H4 (cell line): ENCODE results near the gene VWA2. TPM values are rescaled to one million over a fixed set of nuclear protein-coding genes. Genes with fewer than 3 reads are reported as not detected.

ENCODE experiments used
- DNase-seq: peaks from one replicate; pipeline ENCODE4 v3.0.0-alpha.2; 2015; ENCODE audit warnings: low spot score
- total RNA-seq: library from RNA; depleted of rRNA; stranded (reverse); fragments of >200 nt; shearing (Covaris generic); gene quantifications from 2 replicates; pipeline ENCODE4 v1.2.3, GENCODE V29; 2014; rRNA removed

VWA2 gene, protein sequence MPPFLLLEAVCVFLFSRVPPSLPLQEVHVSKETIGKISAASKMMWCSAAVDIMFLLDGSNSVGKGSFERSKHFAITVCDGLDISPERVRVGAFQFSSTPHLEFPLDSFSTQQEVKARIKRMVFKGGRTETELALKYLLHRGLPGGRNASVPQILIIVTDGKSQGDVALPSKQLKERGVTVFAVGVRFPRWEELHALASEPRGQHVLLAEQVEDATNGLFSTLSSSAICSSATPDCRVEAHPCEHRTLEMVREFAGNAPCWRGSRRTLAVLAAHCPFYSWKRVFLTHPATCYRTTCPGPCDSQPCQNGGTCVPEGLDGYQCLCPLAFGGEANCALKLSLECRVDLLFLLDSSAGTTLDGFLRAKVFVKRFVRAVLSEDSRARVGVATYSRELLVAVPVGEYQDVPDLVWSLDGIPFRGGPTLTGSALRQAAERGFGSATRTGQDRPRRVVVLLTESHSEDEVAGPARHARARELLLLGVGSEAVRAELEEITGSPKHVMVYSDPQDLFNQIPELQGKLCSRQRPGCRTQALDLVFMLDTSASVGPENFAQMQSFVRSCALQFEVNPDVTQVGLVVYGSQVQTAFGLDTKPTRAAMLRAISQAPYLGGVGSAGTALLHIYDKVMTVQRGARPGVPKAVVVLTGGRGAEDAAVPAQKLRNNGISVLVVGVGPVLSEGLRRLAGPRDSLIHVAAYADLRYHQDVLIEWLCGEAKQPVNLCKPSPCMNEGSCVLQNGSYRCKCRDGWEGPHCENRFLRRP
- total RNA-seq, result not detected in 2 replicates

DNA sequence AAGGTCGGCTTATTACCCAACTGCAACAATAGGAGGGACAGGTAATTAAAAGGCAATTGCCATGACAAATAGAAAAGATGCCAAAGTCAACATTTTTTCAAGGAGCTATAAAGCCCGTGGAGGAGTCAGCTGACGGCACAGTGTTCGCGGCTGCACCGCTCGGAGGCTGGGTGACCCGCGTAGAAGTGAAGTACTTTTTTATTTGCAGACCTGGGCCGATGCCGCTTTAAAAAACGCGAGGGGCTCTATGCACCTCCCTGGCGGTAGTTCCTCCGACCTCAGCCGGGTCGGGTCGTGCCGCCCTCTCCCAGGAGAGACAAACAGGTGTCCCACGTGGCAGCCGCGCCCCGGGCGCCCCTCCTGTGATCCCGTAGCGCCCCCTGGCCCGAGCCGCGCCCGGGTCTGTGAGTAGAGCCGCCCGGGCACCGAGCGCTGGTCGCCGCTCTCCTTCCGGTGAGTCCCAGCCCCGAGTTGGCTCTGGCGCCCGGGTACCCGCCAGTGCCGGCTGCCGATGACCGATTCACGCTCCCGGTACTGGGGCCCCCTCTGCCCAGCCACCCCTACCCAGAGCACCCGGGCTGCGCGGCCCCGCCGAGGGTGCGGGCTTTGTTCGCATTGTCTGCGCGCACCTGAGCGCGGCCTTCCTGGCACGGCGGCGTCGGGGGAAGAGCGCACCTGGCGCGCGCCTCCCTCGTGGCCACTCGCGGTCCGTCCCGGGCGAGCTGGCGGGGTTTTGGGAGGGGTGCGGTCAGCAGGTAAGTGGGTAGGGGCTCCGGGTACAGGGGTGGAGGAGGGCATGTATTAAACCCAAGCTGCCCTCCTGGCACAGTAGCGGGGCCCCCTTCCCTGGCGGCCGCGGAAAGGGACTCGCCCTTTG, at the start of gene VWA2:
TSS of gene VWA2 (plus strand) at position 138 of the 877 bp plus-strand sequence. CDS start 9,460 bp downstream, outside the sequence.
- no peak for DNase-seq

DNA sequence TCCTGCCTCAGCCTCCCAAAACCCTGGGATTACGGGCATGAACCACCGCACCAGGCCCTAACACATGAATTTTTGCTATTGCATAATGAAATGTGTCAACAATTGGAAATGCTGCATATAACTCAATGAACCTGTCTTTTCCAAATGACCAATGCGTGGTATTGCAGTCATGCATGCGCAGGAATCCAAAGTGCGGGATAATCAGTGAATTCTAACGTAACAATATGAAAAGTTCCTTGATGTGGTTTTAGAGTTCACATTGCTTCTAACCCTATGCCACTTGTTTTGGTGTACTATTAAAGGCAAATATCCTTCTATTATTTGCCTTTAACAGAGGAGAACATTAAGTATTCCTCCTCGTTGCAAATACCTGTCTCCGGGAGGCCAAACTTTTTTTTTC, 49.4 kb upstream of the VWA2 start:
- no peak for DNase-seq

DNA sequence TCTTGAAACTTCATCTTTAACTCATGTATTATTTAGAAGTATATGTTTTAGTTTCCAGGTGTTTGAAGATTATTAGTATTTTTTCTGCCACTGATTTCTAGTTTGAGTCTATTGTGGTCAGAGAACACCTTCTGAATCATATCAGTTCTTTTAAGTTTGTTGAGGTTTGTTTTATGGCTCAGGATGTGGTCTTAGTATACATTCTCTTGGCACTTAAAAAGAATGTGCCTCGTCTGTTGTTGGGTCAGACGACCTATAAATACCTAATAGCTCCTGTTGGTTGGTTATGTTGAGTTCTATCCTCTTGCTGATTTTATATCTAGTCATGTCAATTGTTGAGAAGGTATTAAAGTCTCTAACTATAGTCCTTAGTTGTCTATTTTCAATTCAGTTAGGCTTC, 44.0 kb upstream of the VWA2 start:
- no peak for DNase-seq

DNA sequence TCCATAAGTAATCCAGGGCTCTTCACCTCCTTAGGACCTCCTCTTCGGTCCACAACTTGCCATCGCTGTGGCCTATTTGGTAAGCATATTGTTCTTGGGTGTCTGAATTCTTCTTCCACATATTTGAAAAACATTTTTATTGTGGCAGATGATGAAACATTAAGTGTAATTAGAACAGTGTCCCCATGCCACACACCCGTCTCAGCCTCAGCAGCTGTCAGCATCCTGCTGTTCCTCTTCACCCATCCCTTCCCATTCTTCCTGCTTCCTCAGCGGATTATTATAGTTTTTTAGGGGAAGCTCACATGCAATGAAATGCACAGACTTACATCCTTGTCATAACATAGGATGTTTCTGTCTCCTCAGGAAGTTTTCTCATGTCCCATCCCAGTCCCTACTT, 39.8 kb upstream of the VWA2 start:
- DNase-seq, result no peak

DNA sequence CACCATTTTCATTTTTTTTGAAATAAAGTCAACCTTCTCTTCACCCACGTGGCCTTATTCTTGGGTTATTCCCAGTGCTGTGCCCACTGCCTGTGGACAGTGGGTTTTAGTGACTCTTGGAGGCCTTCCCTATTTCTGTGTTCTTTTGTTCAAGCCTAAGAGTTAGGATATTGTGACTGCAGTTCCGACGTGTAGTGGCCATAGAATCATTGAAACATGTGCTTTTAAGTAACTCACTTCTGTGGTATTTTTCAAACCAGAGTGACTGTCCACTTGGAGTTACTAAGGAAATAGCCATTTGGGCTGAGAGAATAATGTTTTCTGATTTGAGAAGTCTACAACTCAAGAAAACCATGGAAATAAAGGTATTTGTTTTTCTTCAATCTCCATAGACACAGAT, 36.2 kb upstream of the VWA2 start:
- DNase-seq, result no peak

DNA sequence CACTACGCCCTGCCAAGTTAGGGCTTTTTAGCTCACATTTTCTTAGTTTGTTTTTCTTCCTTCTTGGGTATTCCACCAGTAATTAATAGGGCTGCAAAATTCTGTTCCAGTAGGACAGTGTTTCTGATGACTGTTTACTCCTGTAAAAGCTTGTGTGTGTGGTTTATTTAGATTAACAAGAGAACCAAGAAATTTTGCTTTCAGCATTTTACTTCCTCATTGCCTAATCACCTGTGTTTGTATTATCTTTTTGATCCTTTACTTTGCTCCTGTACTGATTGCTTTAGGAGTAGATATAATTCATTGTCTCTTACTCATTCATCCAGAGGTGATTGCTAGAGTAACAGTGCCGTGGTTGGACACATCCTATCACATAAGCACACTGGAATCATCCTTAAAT, 32.2 kb upstream of the VWA2 start:
- no peak for DNase-seq

DNA sequence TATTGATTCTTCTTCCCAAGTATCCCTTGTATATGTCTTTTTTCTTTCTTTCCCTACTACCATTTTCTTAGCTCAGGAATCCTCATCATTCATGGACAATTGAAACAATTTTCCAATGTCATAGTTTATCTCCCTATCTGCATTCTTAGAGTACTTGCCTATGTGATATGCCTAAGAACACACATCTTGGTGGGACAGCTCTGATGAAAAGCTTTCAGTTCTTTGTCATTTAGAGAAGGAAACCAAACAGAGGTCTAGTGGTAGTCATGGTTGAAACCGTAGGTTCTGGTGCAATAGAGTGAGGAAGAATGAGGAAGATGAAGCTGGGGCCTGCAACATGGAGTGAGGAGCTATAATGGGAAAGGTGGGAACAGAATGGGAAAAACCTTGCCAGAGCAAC, 31.7 kb upstream of the VWA2 start:
- no peak for DNase-seq

DNA sequence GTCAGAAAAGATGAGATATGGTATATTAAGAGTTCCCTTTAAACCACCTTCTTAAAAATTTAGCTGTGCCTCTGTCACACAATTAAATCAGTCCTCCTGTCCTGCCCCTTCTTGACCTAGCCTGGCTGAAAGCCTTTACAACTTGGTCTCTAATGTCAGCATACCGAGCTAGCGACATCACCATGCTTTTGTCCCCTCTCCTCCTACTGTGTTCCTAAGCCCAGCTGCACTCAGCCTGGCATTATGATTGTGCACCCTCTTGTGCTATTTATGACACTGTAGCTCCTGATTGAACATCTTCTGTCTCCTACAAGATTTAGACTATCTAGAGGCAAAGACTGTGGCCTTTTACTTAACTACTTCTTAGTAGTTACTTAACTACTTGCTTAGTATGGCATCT, 30.7 kb upstream of the VWA2 start:
- no peak for DNase-seq

DNA sequence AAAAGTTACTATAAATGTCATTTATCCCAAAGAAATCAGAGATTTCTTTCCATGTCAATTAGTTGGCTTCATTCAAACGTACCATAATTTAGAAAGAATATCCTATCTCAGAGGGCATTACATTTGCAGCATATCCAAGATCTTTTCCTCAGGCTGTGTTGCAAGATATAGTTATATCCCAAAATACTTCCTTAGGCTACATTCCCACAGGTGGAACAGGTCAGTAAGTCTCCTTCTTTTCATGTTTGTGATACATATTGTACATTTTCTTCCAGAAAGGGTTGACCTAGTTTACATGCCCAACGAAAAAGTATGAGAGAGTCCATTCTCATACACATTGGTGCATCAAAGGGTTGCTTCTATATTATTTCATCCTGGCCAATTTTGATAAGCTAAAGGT, 26.9 kb upstream of the VWA2 start:
- no peak for DNase-seq

DNA sequence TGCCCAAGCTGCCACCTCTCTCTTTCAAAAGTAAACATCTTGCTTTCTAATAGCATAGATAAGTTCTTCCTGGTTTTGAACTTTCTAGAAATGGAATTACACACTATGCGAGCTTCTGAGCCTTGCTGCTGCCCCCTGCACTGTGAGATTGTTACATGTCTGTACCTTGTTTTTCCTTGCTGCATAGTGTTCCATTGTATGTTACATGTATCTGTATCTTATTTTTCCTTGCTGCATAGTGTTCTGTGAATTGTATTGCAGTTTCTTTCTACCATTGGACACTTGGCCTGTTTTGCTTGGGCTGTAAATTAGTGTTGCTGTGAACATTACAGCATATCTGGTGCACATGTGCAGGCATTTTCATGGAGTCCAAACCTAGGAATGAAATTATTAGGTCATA, 24.0 kb upstream of the VWA2 start:
- DNase-seq, result no peak

DNA sequence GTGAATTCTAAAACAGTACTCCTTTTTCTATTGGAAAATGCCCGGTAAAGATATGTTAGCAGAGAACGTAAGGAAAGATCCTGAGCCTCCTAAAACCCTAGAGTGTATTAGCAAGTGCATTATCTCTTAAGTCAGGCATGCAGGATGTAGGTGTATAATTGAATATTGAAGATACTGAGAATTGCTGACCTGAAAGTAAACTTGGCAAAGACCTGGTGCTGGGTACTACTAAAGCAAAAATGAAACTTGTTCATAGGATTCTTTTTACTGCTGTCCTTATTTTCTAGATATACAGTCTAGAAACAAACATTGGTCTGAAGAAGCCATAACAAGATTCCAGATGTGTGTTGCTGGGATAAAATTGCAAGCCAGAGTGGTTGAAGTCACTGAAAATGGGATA, 18.8 kb upstream of the VWA2 start:
- DNase-seq, result no peak

DNA sequence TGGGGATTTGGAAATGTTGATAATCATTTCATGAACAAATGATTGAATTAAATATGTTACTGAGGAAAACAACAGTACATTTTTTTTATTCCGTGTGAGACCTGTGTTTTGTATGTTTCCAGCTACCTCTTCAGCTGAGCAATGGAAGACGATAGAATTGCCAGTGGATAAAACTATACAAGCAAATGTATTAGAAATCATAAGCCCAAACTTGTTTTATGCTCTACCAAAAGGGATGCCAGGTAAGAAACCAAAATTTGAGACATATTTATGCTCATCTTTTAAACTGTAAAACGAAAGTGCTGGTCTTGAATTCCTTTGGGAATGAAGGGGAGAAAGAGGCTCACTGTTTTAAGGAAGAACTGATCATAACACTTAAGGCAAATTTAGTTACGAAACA, 17.8 kb upstream of the VWA2 start:
- no peak for DNase-seq

DNA sequence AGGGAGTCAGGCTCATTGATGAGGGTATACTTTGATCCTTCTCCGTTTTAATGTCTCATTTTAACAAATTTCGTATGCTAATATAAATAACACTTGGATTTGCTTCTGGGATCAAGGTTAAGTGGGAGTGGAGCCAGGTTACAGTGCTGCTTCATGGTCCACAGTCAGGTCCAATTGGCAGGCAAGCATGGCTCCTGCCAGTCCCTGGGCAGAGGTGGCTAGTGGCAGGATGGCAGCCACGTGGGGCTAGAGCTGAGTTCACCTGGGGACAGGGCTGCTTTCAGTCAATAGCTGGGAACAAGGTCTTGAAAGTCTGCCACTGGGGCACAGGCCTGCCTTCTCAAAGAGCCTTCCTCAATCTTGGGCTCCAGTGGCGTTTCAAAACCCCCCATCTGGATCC, 16.0 kb upstream of the VWA2 start:
- no peak for DNase-seq

DNA sequence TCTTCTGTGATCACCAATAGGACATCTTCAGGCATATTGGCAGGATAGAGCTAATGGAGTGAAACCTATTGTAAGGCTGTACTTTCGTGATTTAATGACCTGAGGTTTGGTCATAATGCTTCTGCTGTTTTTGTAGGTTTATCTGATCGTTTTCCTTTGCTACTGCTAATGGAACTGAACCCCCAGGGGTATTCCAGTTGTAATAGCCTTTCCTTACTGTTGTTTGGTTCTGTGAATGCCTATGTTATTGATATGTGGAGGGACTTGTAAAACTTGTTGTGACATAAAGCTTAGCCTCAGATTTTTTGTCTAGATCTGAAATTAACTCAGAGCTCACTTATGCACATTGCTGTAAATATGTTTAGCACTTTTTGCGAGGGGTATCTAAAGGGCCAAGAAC, 10.9 kb upstream of the VWA2 start:
- no peak for DNase-seq

DNA sequence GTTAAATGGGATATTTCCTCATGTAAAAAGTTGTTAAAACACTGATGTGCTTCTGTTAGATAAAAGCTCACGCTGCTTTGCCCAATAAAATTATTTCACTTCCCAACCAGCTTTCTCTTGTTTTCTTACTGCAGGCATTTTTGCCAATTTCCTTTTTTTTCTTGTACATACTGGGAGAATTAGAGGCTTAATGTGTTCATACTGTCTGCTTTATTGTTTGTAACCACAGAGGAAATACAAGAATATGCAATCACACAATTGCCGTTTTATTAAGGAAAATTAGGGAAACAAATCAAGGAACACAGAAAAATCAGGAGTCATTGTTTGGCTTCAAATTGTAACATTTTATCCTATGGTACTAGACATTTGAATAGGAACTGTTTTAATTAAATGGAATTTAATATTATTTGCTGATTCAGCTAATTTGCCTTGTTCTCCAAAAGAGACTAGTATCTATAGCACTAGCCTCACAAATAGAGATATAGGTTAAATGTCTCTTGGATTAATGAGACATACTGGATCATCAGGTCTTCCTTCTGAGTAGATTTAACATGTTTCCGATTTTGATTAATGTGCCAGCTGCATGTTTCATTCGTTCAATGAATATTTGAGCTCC, 6.4 kb upstream of the VWA2 start:
- no peak for DNase-seq

DNA sequence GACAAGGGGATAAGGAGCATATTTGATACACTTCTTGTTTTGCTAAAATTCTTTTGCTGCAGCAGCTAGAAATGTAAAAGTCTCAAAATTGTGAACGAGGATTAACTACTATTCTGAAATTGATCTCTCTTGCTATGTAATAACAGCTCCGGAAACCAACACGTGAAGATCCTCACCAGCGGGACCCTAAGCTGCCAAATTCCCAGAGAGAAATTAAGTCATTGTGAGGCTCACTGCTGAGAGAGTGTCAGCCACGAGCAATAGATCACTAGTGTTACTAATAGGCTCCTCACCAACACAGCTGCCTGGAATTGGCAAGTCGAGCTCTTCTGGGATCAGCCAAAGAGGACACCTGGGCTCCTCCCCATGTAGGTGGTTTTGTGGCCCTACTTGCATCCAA, 5.6 kb upstream of the VWA2 start:
- no peak for DNase-seq

DNA sequence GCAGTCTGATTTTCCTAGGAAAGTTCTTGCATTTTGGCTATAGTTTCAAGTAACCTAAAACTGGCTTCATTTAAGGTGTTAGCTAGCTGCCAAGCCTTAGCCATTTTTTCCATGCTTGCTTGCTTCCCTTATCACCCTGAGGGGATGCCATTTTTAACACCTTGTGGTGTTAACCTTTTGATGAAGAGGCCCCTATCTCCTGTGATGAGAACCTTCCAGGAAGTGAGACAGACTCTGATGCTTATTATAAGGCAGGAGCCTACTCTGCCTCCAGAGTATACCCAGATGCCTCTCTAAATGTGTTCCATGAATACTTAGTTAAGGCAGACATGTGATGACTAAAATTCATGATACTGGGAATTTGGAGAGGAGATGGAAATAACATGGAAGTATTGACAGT, 4.9 kb upstream of the VWA2 start:
- no peak for DNase-seq

DNA sequence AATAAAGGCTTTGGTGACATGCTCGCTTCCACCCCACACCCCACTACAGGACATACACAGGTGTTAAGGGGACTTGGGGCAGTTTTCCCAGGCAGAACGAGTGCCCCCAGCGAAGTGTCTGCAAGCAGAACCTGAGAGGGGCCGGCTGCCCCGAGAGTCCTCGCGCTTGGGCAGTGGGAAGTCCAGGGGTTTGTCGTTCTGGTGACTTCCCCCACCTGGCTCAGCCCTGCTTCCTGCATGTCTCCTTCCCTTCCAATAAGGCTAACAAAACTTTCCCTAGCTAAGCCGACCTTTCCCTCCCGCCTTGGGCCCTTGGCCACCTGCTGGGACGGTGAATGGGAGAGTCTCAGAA, 916 bp downstream of the VWA2 start:
- no peak for DNase-seq

DNA sequence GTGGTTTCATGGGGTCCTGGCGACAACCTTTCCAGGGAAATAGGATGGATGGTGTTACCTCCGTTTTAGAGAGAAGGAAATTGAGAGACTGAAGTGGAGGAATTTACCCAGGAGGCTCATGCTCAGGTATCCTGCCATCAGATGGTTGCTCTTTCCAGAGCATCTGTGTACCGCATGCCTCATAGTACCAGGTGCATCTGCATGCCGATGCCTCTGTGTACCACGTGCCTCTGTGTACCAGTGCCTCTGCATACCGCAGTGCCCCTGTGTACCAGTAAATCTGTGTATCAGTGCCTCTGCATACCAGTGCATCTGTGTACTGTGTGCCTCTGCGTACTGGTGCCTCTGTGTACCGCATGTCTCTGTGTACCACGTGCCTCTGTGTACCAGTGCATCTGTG, 3.2 kb downstream of the VWA2 start:
- DNase-seq, result no peak

DNA sequence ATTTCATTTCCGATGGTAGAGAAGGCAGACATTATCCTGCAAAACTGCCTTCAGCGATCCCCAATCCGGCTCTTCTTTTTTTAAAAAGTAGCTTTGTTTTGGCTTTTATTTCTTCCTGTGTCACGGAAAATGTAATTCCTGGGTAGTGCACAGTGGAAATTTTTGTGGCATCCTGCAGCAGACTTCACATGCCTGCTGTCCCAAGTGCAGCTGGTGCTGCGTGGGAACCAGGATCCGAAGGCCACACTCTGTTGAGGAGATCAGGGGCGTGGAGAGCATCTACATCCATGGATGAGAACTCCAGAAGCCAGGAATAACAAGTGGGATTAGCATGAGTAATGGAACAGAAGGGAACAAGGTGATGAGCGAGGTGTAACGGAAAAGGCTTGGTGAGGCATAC, 4.6 kb downstream of the VWA2 start:
- DNase-seq, result no peak

DNA sequence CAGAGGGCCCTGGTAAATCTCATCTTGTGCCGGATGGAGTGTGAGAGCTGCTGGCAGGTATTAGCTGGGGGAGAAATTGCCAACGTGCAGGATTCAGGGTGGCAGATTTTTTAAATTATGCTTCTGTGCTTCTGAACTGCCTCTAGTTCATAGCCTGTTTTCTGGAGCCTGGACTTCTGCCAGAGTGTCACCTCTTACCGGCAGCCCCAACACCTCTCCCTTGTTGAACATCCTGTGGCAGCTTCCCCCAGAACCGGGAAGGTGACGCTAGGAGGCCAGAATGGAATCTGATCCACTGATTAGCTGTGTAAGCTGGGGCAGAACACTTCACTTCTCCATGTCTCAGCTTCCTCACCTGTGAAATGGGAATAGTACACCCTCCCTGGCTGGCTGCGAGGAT, 5.1 kb downstream of the VWA2 start:
- DNase-seq, result no peak
